Frontal cortex (tissue), 4 donors: ENCODE measurements around the gene BANF1. TPM values are rescaled to one million over a fixed set of nuclear protein-coding genes. Genes with fewer than 3 reads are reported as not detected.
A peak's percentile ranks its signal among the peaks of the same experiment; 100 is the strongest.

Experiments
- DNase-seq, 2 donors: peaks; one replicate each; pipeline ENCODE4 v3.0.0; 2012; ENCODE audit warnings: low spot score in 2 of 2
- FAIRE-seq: peaks from 2 replicates; lab custom pipeline; 2012; peaks lifted over from hg19 to GRCh38; lab: Jason Lieb, UNC
- total RNA-seq: library from RNA; depleted of rRNA; stranded (reverse); fragments of >200 nt; gene quantifications from one replicate; pipeline ENCODE4 v1.2.3, GENCODE V29; 2014
- donor health status: control.
- donor health status: control.
- donor health status: control.

The BANF1 gene
- total RNA-seq, 1 donor from 2014 or later = 25.3 TPM

GRCh38 chr11:65977621-65978390 is 24.5 kb upstream of the BANF1 start:
- FAIRE-seq = no peak

GRCh38 chr11:65978391-65979238 is 23.7 kb upstream of the BANF1 start:
- no peak for DNase-seq
- FAIRE-seq = no peak

More at GRCh38 chr11:65977621-65978390, 24.5 kb upstream of the BANF1 start:
- DNase-seq = no peak

- no peak for DNase-seq
- FAIRE-seq = no peak
Measured at GRCh38 chr11:65979261-65979759, 23.0 kb upstream of the BANF1 start.

- DNase-seq (no peak), FAIRE-seq (no peak)
Measured at GRCh38 chr11:65981101-65981740, 21.1 kb upstream of the BANF1 start.

- FAIRE-seq (no peak), DNase-seq (no peak)
Measured at GRCh38 chr11:65981972-65982823, 20.1 kb upstream of the BANF1 start.

GRCh38 chr11:65982824-65983588 is 19.3 kb upstream of the BANF1 start:
- no peak for DNase-seq
- no peak for FAIRE-seq

- DNase-seq (no peak), FAIRE-seq (no peak)
Measured at GRCh38 chr11:65983589-65983987, 18.7 kb upstream of the BANF1 start.

GRCh38 chr11:65987336-65987735 is 15.0 kb upstream of the BANF1 start:
- no peak for DNase-seq
- FAIRE-seq = no peak

- FAIRE-seq = peak; percentile 88
- DNase-seq = peak; percentile 77 to 90
Measured at GRCh38 chr11:65988791-65989592, 13.3 kb upstream of the BANF1 start.

- no peak for FAIRE-seq
- DNase-seq = no peak
Measured at GRCh38 chr11:65992056-65992455, 10.2 kb upstream of the BANF1 start.

GRCh38 chr11:65997286-65997685 is 5.0 kb upstream of the BANF1 start:
- FAIRE-seq (no peak), DNase-seq (no peak)

GRCh38 chr11:66002648-66003225 is 434 bp downstream of the BANF1 start:
- DNase-seq (peak; percentile 85 to 86), FAIRE-seq (no peak)

GRCh38 chr11:66003291-66003690 is 988 bp downstream of the BANF1 start:
- DNase-seq (no peak), FAIRE-seq (no peak)

- no peak for DNase-seq
- no peak for FAIRE-seq
Measured at GRCh38 chr11:66004186-66004585, 1.9 kb downstream of the BANF1 start.

GRCh38 chr11:66006134-66006890 is 4.0 kb downstream of the BANF1 start:
- FAIRE-seq (no peak), DNase-seq (no peak)

- DNase-seq = no peak
- no peak for FAIRE-seq
Measured at GRCh38 chr11:66006891-66007176, 4.5 kb downstream of the BANF1 start.

- FAIRE-seq = no peak
- no peak for DNase-seq
Measured at GRCh38 chr11:66007201-66007634, 4.9 kb downstream of the BANF1 start.
